H1 (cell line): ENCODE measurements around the gene SLC25A11. TPM values are rescaled to one million over a fixed set of nuclear protein-coding genes. Genes with fewer than 3 reads are reported as not detected.
A peak's percentile ranks its signal among the peaks of the same experiment; 100 is the strongest.

Experiments used
- CTCF ChIA-PET: fragments of 300-600 bp; sonication (Branson Sonifier 250); formaldehyde crosslinking; loops from one replicate; lab custom pipeline; 2021; ENCODE audit not compliant: partially characterized antibody; lab: Charles Lee
- POLR2A ChIA-PET: fragments of 300-600 bp; sonication (Branson Sonifier 250); formaldehyde crosslinking; loops from one replicate; lab custom pipeline; 2021; ENCODE audit warnings: inconsistent platforms; ENCODE audit not compliant: partially characterized antibody; lab: Charles Lee
- DNase-seq, 2 experiments: peaks; one replicate each; pipeline versions ENCODE4 v3.0.0 to v3.0.0-alpha.2; 2010 to 2022; ENCODE audit warnings: low spot score in 2 of 2, low read depth in 1 of 2, mixed read lengths in 1 of 2
- FAIRE-seq: peaks from 2 replicates; lab custom pipeline; 2011; peaks lifted over from hg19 to GRCh38; lab: Jason Lieb, UNC
- H2AFZ ChIP-seq: 2 replicates; pipeline ENCODE4 v1.8.1; 2012; ENCODE audit warnings: low read length, inconsistent platforms
- H2AK5ac ChIP-seq: 2 replicates; pipeline ENCODE4 v1.6.1; 2013; ENCODE audit warnings: low read depth, low read length
- H2BK120ac ChIP-seq: replicated peaks from 2 replicates; pipeline ENCODE3; 2013; ENCODE audit warnings: low read depth, low read length, inconsistent platforms
- H2BK12ac ChIP-seq: 2 replicates; pipeline ENCODE4 v1.6.1; 2013; ENCODE audit warnings: low read depth, low read length
- H2BK15ac ChIP-seq: 2 replicates; pipeline ENCODE4 v1.6.1; 2013; ENCODE audit warnings: low read length
- H2BK20ac ChIP-seq: 2 replicates; pipeline ENCODE4 v1.6.1; 2013; ENCODE audit warnings: low read length
- H2BK5ac ChIP-seq: 2 replicates; pipeline ENCODE4 v1.6.1; 2013; ENCODE audit warnings: low read depth, low read length
- H3K14ac ChIP-seq: 2 replicates; pipeline ENCODE4 v1.6.1; 2013; ENCODE audit warnings: inconsistent platforms; ENCODE audit not compliant: insufficient read length
- H3K18ac ChIP-seq: 2 replicates; pipeline ENCODE4 v1.6.1; 2013; ENCODE audit warnings: low read length; ENCODE audit errors: extremely low read depth
- H3K23ac ChIP-seq: 2 replicates; pipeline ENCODE4 v1.6.1; 2013; ENCODE audit warnings: inconsistent platforms; ENCODE audit not compliant: insufficient read length
- H3K23me2 ChIP-seq: 2 replicates; pipeline ENCODE4 v1.6.1; 2013; ENCODE audit warnings: low read depth, low read length
- H3K27ac ChIP-seq: 2 replicates; pipeline ENCODE4 v1.6.1; 2011; ENCODE audit warnings: low read depth, low read length, inconsistent platforms
- H3K27me3 ChIP-seq, 4 experiments: replicated peaks in 1 of 4; 1 replicate in 1 of 4; 2 replicates in 3 of 4; pipeline versions ENCODE4 v1.6.1 to v1.8.1; 2011 to 2013; ENCODE audit warnings: low read length in 3 of 4, mild to moderate bottlenecking in 3 of 4, inconsistent platforms in 2 of 4, mixed read lengths in 2 of 4, moderate library complexity in 1 of 4; ENCODE audit not compliant: control insufficient read depth in 3 of 4, insufficient read depth in 3 of 4; ENCODE audit errors: extremely low read depth in 1 of 4
- H3K36me3 ChIP-seq, 4 experiments: 2 replicates each; pipeline versions ENCODE4 v1.6.1 to v1.8.1; 2011 to 2013; ENCODE audit warnings: mild to moderate bottlenecking in 4 of 4, low read length in 3 of 4, moderate library complexity in 2 of 4, control low read depth in 1 of 4, inconsistent platforms in 1 of 4; ENCODE audit not compliant: insufficient read depth in 4 of 4, control insufficient read depth in 2 of 4
- H3K4ac ChIP-seq: replicated peaks from 2 replicates; pipeline ENCODE3; 2013; ENCODE audit warnings: low read length, low read depth, mixed read lengths, inconsistent platforms; ENCODE audit not compliant: insufficient read length
- H3K4me1 ChIP-seq, 4 experiments: replicated peaks in 1 of 4; 1 replicate in 1 of 4; 2 replicates in 3 of 4; pipeline versions ENCODE4 v1.6.1 to v1.8.1; 2011 to 2013; ENCODE audit warnings: low read length in 3 of 4, inconsistent platforms in 2 of 4, mixed read lengths in 1 of 4; ENCODE audit not compliant: insufficient read depth in 4 of 4, control insufficient read depth in 3 of 4
- H3K4me2 ChIP-seq, 2 experiments: 2 replicates each; pipeline versions ENCODE4 v1.6.1 to v1.8.1; 2011 to 2013; ENCODE audit warnings: low read depth in 2 of 2, low read length in 2 of 2, control low read depth in 1 of 2, inconsistent platforms in 1 of 2, mild to moderate bottlenecking in 1 of 2; ENCODE audit not compliant: insufficient read depth in 1 of 2
- H3K4me3 ChIP-seq, 4 experiments: fragments of 200-600, 300-600 bp in 1 of 4; sonication (generic), shearing (Covaris generic), sonication (Bioruptor Twin) in 1 of 4; 2 replicates each; pipeline versions ENCODE4 v1.5.1 to v1.8.1; 2011 to 2016; ENCODE audit warnings: low read length in 4 of 4, low read depth in 3 of 4, control low read depth in 2 of 4, inconsistent platforms in 2 of 4, mild to moderate bottlenecking in 2 of 4, mixed read lengths in 1 of 4, moderate library complexity in 1 of 4; ENCODE audit not compliant: insufficient read depth in 2 of 4; ENCODE audit errors: extremely low read depth in 1 of 4
- H3K56ac ChIP-seq: replicated peaks from 2 replicates; pipeline ENCODE3; 2013; ENCODE audit warnings: low read depth, mild to moderate bottlenecking, mixed read lengths, low read length, inconsistent platforms; ENCODE audit not compliant: insufficient read length
- H3K79me1 ChIP-seq: 2 replicates; pipeline ENCODE4 v1.6.1; 2013; ENCODE audit warnings: low read depth, low read length, control low read depth
- H3K79me2 ChIP-seq, 2 experiments: 2 replicates each; pipeline versions ENCODE4 v1.6.1 to v1.8.1; 2012 to 2013; ENCODE audit warnings: low read length in 2 of 2, mild to moderate bottlenecking in 2 of 2, inconsistent platforms in 1 of 2; ENCODE audit not compliant: insufficient read depth in 2 of 2, control insufficient read depth in 1 of 2
- H3K9ac ChIP-seq, 4 experiments: replicated peaks in 1 of 4; 1 replicate in 1 of 4; 2 replicates in 3 of 4; pipeline versions ENCODE4 v1.6.1 to v1.8.1; 2011 to 2013; ENCODE audit warnings: low read depth in 3 of 4, low read length in 3 of 4, control low read depth in 2 of 4, mild to moderate bottlenecking in 2 of 4, moderate library complexity in 2 of 4, inconsistent platforms in 1 of 4; ENCODE audit errors: extremely low read depth in 1 of 4
- H3K9me3 ChIP-seq, 2 experiments: 2 replicates each; pipeline versions ENCODE4 v1.6.1 to v1.8.1; 2012 to 2013; ENCODE audit warnings: mild to moderate bottlenecking in 2 of 2, moderate library complexity in 2 of 2, control low read depth in 1 of 2, inconsistent platforms in 1 of 2, low read depth in 1 of 2, low read length in 1 of 2, mixed read lengths in 1 of 2; ENCODE audit not compliant: insufficient read depth in 2 of 2
- H4K20me1 ChIP-seq, 2 experiments: replicated peaks in 1 of 2; 2 replicates each; pipeline versions ENCODE3 to v1.8.1; 2011 to 2013; ENCODE audit warnings: inconsistent platforms in 2 of 2, low read length in 2 of 2, mild to moderate bottlenecking in 1 of 2; ENCODE audit not compliant: insufficient read depth in 2 of 2, control insufficient read depth in 1 of 2
- H4K5ac ChIP-seq: 2 replicates; pipeline ENCODE4 v1.6.1; 2013; ENCODE audit warnings: low read length, low read depth, mixed read lengths, inconsistent platforms; ENCODE audit not compliant: insufficient read length
- H4K8ac ChIP-seq: 2 replicates; pipeline ENCODE4 v1.8.0; 2013; ENCODE audit warnings: mild to moderate bottlenecking, moderate library complexity, low read length, inconsistent platforms; ENCODE audit not compliant: insufficient read depth; ENCODE audit errors: extremely low read depth
- H4K91ac ChIP-seq: replicated peaks from 2 replicates; pipeline ENCODE3; 2013; ENCODE audit warnings: low read length, mixed read lengths, inconsistent platforms; ENCODE audit not compliant: insufficient read length
- ATF2 ChIP-seq: IDR thresholded peaks from 2 replicates; pipeline ENCODE4 v1.6.1; 2012; ENCODE audit warnings: low read length, inconsistent platforms
- EP300 ChIP-seq, 2 experiments: IDR thresholded peaks; 1 replicate in 1 of 2; 2 replicates in 1 of 2; pipeline ENCODE4 v1.6.1; 2011 to 2012; ENCODE audit warnings: low read depth in 2 of 2, low read length in 2 of 2, mild to moderate bottlenecking in 2 of 2, borderline replicate concordance in 1 of 2, inconsistent platforms in 1 of 2, moderate library complexity in 1 of 2
- POLR2A ChIP-seq, 2 experiments: IDR thresholded peaks; 1 replicate in 1 of 2; 2 replicates in 1 of 2; pipeline ENCODE4 v1.6.1; 2011; ENCODE audit warnings: low read depth in 2 of 2, low read length in 2 of 2, mild to moderate bottlenecking in 2 of 2; ENCODE audit errors: control extremely low read depth in 1 of 2
- SP4 ChIP-seq: IDR thresholded peaks from 2 replicates; pipeline ENCODE4 v1.6.1; 2012; ENCODE audit warnings: low read length, inconsistent platforms
- WGBS, 2 experiments: shearing (Covaris generic) in 1 of 2; methylation state at CpG; one replicate each; pipeline versions ENCODE4 v1.1.6 to v1.1.7; 2013 to 2015; ENCODE audit warnings: low lambda C conversion rate in 2 of 2, mixed read lengths in 2 of 2, inconsistent platforms in 1 of 2, low coverage in 1 of 2, missing lambda C conversion rate in 1 of 2; ENCODE audit not compliant: insufficient replicate concordance in 2 of 2, insufficient coverage in 1 of 2, insufficient read length in 1 of 2; ENCODE audit errors: extremely low coverage in 1 of 2, missing lambda C conversion rate in 1 of 2; 5-methylcytosine and 5-hydroxymethylcytosine counted together
- polyA plus RNA-seq, 7 experiments: library from polyadenylated mRNA; depleted of rRNA in 3 of 7; stranded (reverse) in 5 of 7; unstranded in 2 of 7; fragments of >200 nt in 5 of 7; fragments of 200-250 nt in 2 of 7; gene quantifications; 1 replicate in 5 of 7; 2 replicates in 1 of 7; 4 replicates in 1 of 7; pipeline versions ENCODE4 v1.2.1 to v1.2.3, GENCODE V29; 2011 to 2013; ENCODE audit warnings: missing spikeins in 2 of 7, mixed read lengths in 2 of 7
- total RNA-seq: library from RNA; stranded (reverse); fragmentation: NEBNext Ultra II Directional; extraction: Animal tissue kit (Norgen Biotek cat#: 25700); gene quantifications from 2 replicates; pipeline ENCODE4 v1.2.1, GENCODE V29; 2021

Gene SLC25A11
- total and polyA plus RNA-seq, 2 of the 8 experiments (the other 6 are each of a cell fraction or from before 2014, with no cell fraction given): 55.9 to 97.0 TPM

- no peak overlapping the region for H2BK15ac ChIP-seq
- peak overlapping the region; percentile 73 to 97 (median 81) for H3K4me3 ChIP-seq
- H3K56ac ChIP-seq: no peak overlapping the region
- 77% methylated on average over 16 of the region's 16 CpGs; no CpG with 5 or more reads in 1 of the 2 experiments for WGBS, 2 experiments
- H2AK5ac ChIP-seq: no peak overlapping the region
- H3K9ac ChIP-seq: peak overlapping the region; percentile 46 to 78 (median 63)
- DNase-seq: no peak
- H3K27ac ChIP-seq: peak overlapping the region; percentile 67
- no peak overlapping the region for H4K91ac ChIP-seq
- peaks cover 8 to 42% (median 28%) of the 10 kb centered on the region in 4 experiments for H3K36me3 ChIP-seq
- no peak overlapping the region for H2BK20ac ChIP-seq
- no peak overlapping the region for H4K5ac ChIP-seq
- no peak overlapping the region for H2BK12ac ChIP-seq
- H3K9me3 ChIP-seq: no peaks in the 10 kb centered on the region
- no peak for FAIRE-seq
- no peak overlapping the region for H3K18ac ChIP-seq
- ChIA-PET POLR2A (interaction anchor here (1.0 to 32.4 kb wide), 18 partner anchors 1 to 242 kb away, joined by 3 to 987 read pairs (median 10); partner anchors contain the start of genes C17orf107, CAMTA2, ENO3 and GP1BA), CTCF (interaction anchor here (0.7 to 1.5 kb wide), 3 partner anchors 11 to 37 kb away, joined by 3 to 5 read pairs (median 4); no protein-coding TSS in a partner anchor)
- H3K4me2 ChIP-seq: peak overlapping the region; percentile 67 to 95
- H3K4me1 ChIP-seq: peaks cover 4 to 12% (median 7%) of the 10 kb centered on the region in 4 experiments
- H3K4ac ChIP-seq: no peak overlapping the region
- H2BK120ac ChIP-seq: no peak overlapping the region
- H2BK5ac ChIP-seq: no peak overlapping the region
- peaks cover 8 to 50% of the 10 kb centered on the region in 2 experiments for H3K79me2 ChIP-seq
- peaks cover 2% of the 10 kb centered on the region; the same call in 1 of the 2 replicates for H3K79me1 ChIP-seq
- peaks cover 16 to 23% of the 10 kb centered on the region in 2 experiments for H4K20me1 ChIP-seq
- H3K14ac ChIP-seq: no peak overlapping the region
- H4K8ac ChIP-seq: no peak overlapping the region
- H3K23ac ChIP-seq: no peak overlapping the region
- TF ChIP-seq ATF2 (0 out of 2 replicates have a peak, but pooled peaks have one; percentile 14), SP4 (0 out of 2 replicates have a peak, but pooled peaks have one; percentile 11), POLR2A (IDR thresholded peaks at IDR 0.05; ENCODE audit: control extremely low read depth in 1 of 2, low read depth in 2 of 2, low read length in 2 of 2) (peak in 1 of 2 experiments; percentile 32; a peak in 1 of 3 replicates), EP300 (IDR thresholded peaks at IDR 0.05; ENCODE audit: borderline replicate concordance in 1 of 2, low read depth in 2 of 2, low read length in 2 of 2) (no peak)
- TF ChIP-seq, all 59 proteins: peak for 3
- Histone ChIP-seq H3K23me2 (peaks cover 18% of the 10 kb centered on the region), H2AFZ (no peak overlapping the region), H3K27me3 (no peaks in the 10 kb centered on the region)
Observed at GRCh38 chr17:4946312-4946976, 6.6 kb upstream of the SLC25A11 start.
